HG03139 (cell line): Measurements from ENCODE around the gene DNAJC15.
"Not testable (repeated sequence)": the region's sequence is repeated elsewhere in the genome, so short reads cannot be mapped to it uniquely, and the experiment has no call there.

ENCODE experiments used
- ATAC-seq: cut with Tn5 transposase; IDR thresholded peaks from one replicate; pipeline ENCODE4 v1.9.1; 2021; ENCODE audit not compliant: unreplicated experiment

The DNAJC15 gene

GRCh38 chr13:43023289-43023963 is at the start of gene DNAJC15:
Gene DNAJC15 (plus strand): TSS chr13:43023586. CDS start chr13:43023627, 41 bp downstream.
- peak; percentile 75 for ATAC-seq

DNA sequence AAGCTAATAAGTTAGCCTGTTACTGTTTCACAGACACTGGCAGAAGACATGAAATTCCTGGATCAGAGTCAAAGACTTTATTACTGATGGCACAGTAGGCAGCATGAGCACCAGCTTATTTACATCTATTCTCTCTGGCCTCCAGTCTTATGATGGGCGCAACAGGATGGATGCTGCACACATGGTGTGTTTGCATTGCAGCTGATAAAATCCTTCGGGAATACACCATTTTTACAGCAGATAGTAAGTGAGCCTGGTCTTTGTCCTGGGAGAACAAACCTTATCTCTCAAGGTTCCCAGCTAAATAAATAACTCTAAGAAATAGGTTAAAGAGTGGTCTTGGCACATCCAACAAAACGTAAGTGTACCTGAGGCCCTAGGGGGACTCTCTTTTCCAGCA is 47.3 kb upstream of the DNAJC15 start:
- ATAC-seq = no peak

DNA sequence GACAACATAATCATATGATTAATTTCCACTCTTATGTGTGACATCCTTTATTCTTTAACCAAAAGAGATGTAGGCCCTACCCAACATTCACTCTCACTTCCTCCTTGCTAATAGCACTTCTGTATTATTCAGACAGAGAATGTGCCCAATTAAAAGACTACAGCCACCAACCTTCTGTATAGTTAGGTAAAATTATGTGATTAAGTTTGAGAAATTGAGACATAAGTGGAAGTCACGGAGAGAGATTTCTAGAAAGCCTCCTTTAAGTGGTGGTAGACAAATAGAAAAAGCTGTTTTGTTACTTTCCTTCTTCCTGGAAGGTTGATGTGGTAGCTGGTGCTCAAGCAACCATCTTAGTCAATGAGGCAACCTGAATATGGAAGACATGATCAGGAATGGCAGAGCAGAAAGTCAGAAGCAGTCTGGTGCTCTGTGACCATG is 46.1 kb upstream of the DNAJC15 start:
- no peak for ATAC-seq

DNA sequence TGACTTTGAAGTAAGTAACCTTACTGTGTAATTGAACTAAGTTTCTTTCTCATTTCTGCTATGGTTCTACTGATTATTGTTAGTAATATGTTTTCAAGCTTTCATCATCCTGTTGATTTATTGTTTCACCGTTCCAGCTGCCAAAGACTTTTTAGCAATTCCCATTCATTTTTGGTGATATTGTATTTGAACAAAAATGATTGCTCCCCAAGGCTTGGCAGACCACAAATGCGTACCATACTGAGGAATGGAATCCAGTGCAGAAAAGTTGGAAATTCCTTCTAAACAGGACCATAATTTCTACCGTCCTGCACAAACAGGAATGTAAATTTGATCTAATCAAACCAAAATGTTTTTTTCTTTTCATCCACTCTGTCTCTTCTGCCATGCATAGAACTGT is 42.1 kb upstream of the DNAJC15 start:
- ATAC-seq = no peak

DNA sequence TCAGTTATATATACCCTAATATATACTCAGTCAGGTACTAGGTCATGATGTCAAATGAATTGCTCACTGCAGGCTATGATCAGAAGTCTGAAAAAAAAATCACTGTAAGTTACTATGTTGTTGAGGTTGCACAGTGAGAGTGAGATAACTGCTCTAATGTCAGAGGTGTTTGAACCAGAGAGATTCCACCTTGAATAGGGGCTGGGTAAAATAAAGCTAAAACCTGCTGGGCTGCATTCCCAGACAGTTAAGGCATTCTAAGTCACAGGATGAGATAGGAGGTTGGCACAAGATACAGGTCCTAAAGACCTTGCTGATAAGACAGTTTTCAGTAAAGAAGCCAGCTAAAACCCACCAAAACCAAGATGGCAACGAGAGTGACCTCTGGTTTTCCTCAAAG is 41.5 kb upstream of the DNAJC15 start:
- ATAC-seq = no peak

DNA sequence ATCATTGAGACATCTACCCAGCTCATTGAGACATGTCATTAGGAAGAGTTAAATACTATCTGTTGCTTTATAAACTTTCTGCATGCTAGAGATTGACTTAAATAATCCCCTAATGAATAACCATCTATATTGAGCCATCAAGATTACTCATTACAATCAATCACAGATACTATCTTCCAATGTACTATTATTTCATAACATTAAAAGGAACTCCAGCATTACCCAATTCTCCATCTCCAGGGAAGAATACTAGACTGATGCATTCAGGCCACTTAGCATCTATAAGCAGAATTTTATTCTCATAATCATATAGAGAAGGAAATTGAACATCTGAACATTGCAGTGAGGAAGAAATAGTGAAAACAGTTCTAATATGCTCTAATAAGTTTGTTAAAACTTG is 39.4 kb upstream of the DNAJC15 start:
- no peak for ATAC-seq

DNA sequence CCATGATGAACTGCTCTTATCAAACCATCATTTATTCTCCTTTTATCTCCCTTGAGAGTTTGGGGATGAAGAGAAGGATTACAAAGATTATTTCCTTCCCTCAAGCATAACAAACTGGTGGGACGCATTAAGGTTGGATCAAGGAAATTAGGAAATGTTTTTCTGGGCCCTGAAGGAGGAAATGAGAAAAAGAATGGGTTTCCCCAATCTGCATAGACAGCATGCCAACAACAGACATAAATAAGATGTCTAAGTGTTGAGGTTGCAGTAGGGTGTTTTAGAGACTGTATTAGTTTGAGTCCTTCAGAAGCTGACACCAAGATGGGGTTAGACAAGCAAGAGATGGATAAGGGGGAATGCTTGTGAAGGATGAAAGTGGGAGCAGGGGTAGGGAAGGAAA is 38.7 kb upstream of the DNAJC15 start:
- ATAC-seq = no peak

GRCh38 chr13:42985312-42986175 is 37.8 kb upstream of the DNAJC15 start:
- ATAC-seq = no peak

DNA sequence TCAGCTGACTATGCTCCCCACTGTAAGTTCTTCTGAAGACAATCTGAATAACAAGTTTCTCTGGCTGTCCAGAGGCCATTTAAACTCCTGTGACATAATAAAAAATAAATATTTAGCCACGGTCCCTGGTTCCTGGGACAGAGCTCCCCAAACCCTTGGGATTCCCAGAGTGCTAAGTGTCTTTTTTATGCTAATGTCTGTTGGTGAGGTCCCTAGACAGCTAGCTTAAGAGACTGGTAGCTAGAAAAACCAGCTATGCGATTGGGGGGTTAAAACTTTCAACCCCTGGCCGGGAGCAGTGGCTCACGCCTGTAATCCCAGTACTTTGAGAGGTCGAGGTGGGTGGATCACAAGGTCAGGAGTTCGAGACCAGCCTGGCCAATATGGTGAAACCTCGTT is 37.2 kb upstream of the DNAJC15 start:
- no peak for ATAC-seq

GRCh38 chr13:42990291-42991232 is 32.8 kb upstream of the DNAJC15 start:
- no peak for ATAC-seq

- not testable (repeated sequence) for ATAC-seq
These were observed 32.0 kb upstream of the DNAJC15 start for GRCh38 chr13:42991233-42991897.

DNA sequence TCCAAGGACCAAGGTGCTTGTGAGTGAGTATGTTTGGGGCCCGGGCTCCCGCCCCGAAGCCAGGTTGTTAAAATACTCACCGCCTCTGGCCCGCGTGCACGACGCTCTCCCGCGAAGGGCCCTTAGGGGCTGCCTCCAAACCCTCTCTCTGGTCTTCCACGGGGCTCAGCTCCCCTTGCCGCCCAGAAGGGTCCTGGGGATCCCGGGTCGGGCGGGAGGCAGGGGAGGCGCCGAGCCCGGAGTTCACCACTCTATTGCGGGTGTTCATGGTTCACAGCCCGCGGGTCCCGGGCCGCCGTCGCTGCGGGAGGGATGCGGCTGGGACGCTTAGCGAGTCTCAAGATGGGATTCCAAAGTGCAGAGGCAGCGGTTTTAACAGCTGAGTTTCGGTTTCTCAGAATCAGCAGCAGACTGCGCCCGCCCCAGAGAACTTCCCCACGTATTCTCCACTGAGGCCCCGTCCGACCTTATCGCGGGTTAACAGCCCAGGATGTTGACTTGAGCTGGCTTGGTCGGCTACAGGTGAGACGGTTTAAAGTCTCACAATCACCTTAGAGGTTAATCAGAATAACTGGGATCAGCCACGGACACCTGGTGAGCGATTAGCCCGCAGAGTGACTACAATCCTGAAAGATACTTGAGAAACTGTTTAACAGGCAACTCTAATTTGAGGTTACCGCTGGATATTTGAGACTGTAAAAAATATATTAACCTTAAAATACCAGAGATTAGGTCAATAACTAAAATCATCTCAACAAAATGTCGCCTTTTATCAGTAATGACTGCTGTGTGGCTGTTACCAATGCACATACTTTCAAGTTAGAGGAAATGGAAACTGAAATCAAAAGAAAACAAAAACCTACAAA is 31.3 kb upstream of the DNAJC15 start, which contains the start of gene EPSTI1:
TSS of gene EPSTI1 (minus strand) at position 344 of the 866 bp plus-strand sequence. CDS start at position 268, 76 bp downstream.
- ATAC-seq = peak; percentile 70

- ATAC-seq = peak; percentile 10
These were observed 30.6 kb upstream of the DNAJC15 start for GRCh38 chr13:42992764-42993122.

DNA sequence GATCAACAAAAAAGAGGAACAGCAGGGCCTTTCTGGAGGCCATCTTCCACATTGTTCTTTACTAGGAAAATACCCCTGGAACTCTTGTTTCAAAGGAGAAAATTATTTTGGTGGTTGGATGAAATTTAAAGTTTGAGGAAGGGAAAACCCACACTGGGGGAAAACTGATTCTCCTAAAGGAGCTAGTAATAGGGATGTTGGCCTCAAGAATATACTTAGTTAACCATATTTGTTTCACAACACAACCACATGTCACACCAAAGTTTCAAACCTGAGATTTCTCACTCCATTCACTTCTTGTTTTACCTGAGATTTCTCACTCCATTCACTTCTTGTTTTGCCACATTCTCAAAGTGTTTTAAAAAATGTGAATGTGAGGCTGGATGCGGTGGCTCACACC is 28.5 kb upstream of the DNAJC15 start:
- ATAC-seq = no peak

DNA sequence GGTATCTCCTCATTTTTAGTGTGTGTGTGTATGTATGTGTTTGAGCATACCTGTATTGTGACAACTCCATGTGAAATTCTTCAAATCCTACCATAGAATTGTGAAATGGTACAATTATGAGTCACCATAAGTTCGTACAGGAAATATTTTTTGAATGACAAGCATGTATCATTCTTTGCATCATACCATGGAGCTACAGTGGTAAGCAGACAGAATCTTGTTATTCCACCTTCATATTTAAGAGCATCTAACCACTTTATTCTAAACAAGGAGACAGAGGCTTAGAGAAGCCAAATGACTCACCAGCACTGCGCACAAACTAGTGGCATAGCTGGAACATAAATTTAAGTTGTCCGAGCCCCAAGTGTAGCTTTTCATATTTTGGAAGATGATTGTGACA is 26.8 kb upstream of the DNAJC15 start:
- ATAC-seq = no peak

DNA sequence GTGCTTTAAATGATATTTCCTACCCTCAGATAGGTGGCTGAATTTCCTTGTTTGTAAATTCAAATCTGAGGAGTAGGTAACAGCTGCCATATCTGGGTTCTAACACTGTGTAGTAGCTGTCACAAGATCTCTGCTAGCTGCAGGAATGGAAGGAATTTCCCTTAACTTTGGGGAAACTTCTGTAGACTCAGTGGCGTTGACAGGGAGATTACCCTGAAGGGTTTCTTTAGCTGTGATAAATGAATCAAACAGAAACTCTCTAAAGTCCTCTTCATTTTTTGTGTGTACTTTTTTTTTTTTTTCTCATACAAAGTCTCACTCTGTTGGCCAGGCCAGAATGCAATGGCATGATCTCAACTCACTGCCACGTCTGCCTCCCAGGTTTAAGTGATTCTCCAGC is 26.0 kb upstream of the DNAJC15 start:
- ATAC-seq = no peak

DNA sequence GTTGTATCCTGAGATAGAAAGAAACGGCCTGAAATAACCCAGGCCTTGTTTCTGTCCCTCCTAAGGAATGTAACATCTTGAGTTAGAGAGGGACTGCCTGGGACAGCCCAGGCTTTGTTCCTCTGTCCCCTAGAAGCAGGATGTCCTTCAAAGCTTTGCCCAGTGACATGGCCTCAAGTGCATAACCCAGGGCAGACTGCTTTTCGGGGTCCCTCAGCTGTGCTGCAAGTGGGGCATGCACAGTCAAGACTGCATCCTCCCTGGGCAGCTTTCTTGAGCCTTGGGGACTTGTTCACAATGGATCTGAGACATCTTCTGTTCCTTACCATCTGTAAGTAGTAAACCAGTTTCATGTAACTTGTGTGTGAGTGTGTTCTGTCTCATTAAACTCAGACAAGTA is 23.9 kb upstream of the DNAJC15 start:
- ATAC-seq = no peak

DNA sequence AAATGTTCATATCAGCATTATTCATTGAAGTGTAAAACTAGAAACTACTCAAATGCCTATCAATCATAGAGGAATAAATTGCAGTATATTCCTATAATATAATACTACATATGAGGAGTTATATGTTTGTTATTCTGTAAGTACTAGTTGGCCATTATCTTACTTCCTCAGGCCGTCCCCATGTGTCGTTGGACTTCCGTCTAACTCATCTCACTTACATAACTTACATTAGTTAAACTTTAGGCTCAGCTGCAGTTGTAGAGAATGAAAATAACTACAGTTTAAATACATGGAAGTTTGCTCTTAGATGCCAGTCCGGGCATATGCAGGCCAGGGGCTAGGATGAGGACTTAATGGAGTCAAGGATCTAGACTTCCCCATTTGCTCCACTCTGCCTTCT is 22.7 kb upstream of the DNAJC15 start:
- ATAC-seq = no peak

DNA sequence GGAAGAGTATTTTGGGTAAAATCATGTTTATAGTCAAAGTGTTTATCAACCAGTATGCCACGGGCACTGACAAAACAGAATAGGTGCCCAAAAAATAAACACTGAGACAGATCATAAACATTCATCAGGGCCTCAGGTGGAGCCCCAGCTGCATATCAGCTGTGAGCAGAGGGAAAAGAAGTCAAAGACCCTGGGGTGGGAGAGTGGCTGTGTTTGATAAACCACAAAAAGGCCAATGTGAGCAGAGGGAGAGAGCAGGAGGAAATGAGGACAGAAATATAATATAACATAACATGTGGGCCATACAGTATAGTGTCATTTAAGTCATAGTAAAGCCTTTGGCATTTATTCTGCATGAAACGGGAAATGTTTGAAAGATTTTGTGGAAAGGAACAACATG is 21.4 kb upstream of the DNAJC15 start:
- ATAC-seq = no peak

DNA sequence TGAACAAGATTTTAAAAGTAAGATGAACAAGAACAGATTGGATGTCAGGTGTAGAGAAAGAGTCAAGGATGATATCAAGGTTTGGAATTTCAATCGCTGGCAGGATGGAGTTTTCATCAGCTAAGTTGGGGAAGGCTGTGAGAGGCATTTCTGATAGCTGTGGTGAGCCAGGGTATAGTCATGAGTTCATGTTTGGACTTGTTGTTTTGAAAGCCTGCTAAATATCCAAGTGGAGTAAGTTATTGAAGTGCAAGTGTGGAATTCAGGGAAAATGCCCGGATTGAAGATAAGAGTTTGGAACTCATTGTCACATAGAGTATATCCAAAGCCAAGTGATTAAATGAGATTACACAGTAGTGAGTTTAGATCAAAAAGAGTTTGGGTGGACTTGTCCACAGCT is 20.4 kb upstream of the DNAJC15 start:
- ATAC-seq = no peak
